RCC 7860 (cell line): ENCODE data around the gene FIBCD1.
"Not testable (repeated sequence)": the region's sequence is repeated elsewhere in the genome, so short reads cannot be mapped to it uniquely, and the experiment has no call there.

Experiments used
- DNase-seq: peaks from one replicate; pipeline ENCODE4 v3.0.0-alpha.2; 2015; ENCODE audit warnings: low spot score
- FAIRE-seq: peaks from 2 replicates; lab custom pipeline; 2012; peaks lifted over from hg19 to GRCh38; lab: Jason Lieb, UNC

The FIBCD1 gene

GRCh38 chr9:130910670-130911069 is 28.4 kb downstream of the FIBCD1 start:
- not testable (repeated sequence) for DNase-seq, FAIRE-seq

GRCh38 chr9:130910041-130910440 is 29.0 kb downstream of the FIBCD1 start:
- not testable (repeated sequence) for DNase-seq, FAIRE-seq

- DNase-seq (no peak), FAIRE-seq (no peak)
These were observed 30.1 kb downstream of the FIBCD1 start for GRCh38 chr9:130908878-130909355.

- FAIRE-seq (no peak), DNase-seq (no peak)
These were observed 30.7 kb downstream of the FIBCD1 start for GRCh38 chr9:130908146-130908877.

GRCh38 chr9:130906735-130907416 is 32.2 kb downstream of the FIBCD1 start:
- no peak for FAIRE-seq
- DNase-seq, result no peak

GRCh38 chr9:130905902-130906734 is 32.9 kb downstream of the FIBCD1 start:
- FAIRE-seq (no peak), DNase-seq (no peak)

GRCh38 chr9:130905125-130905901 is 33.7 kb downstream of the FIBCD1 start:
- FAIRE-seq, result no peak
- no peak for DNase-seq

- FAIRE-seq (no peak), DNase-seq (no peak)
These were observed 34.7 kb downstream of the FIBCD1 start for GRCh38 chr9:130904070-130905044.

GRCh38 chr9:130903194-130904069 is 35.6 kb downstream of the FIBCD1 start:
- no peak for FAIRE-seq
- DNase-seq, result no peak

- no peak for DNase-seq
- no peak for FAIRE-seq
These were observed 36.6 kb downstream of the FIBCD1 start for GRCh38 chr9:130902204-130903185.

GRCh38 chr9:130901498-130902203 is 37.4 kb downstream of the FIBCD1 start:
- DNase-seq, result no peak
- no peak for FAIRE-seq

- DNase-seq (no peak), FAIRE-seq (no peak)
These were observed 38.1 kb downstream of the FIBCD1 start for GRCh38 chr9:130900701-130901497.

GRCh38 chr9:130899051-130899748 is 39.8 kb downstream of the FIBCD1 start:
- DNase-seq, result no peak
- no peak for FAIRE-seq

- FAIRE-seq, result no peak
- DNase-seq, result no peak
These were observed 40.5 kb downstream of the FIBCD1 start for GRCh38 chr9:130898552-130898852.

- FAIRE-seq (no peak), DNase-seq (no peak)
These were observed 41.0 kb downstream of the FIBCD1 start for GRCh38 chr9:130897848-130898551.
